Activated CD8-positive, alpha-beta memory T cell treated with anti-CD3 and anti-CD28 coated beads, Interleukin-2, amount 50 U/mL, for 24 hours (primary cell): ENCODE data around the gene DUSP1.
"Not testable (repeated sequence)": the region's sequence is repeated elsewhere in the genome, so short reads cannot be mapped to it uniquely, and the experiment has no call there.

Experiments used
- DNase-seq: peaks from one replicate; pipeline ENCODE4 v3.0.0-alpha.2; 2020; ENCODE audit errors: extremely low read depth

DUSP1 gene, protein sequence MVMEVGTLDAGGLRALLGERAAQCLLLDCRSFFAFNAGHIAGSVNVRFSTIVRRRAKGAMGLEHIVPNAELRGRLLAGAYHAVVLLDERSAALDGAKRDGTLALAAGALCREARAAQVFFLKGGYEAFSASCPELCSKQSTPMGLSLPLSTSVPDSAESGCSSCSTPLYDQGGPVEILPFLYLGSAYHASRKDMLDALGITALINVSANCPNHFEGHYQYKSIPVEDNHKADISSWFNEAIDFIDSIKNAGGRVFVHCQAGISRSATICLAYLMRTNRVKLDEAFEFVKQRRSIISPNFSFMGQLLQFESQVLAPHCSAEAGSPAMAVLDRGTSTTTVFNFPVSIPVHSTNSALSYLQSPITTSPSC

DNA sequence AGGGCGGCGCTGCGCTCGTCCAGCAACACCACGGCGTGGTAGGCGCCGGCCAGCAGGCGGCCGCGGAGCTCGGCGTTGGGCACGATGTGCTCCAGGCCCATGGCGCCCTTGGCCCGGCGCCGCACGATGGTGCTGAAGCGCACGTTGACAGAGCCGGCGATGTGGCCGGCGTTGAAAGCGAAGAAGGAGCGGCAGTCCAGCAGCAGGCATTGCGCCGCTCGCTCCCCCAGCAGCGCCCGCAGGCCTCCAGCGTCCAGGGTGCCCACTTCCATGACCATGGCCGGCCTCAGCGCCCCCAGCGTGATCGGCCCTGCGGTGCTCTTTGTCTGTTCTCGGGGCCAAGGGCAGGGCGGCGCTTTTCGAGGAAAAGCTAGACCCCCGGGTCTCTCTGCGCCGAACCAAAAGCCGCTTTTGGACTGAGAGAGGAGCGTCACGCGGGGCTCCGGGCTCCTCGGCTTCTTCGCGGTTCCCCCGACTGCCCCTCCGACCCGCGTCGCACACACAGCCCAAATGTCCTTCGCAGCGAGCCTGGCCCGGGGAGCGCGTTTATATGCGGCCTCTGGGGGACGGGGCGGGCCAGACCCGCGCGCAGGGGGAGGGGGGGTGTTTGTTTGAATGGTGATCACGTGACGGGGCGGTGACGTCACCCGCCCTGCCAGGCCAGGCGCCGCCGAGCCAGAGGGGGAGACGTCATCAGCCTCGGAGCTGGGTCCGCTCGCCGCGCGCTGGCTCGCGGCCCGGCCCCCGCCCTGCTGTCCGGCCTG lies at the start of gene DUSP1:
Gene DUSP1 (minus strand): TSS at position 521 of the 764 bp plus-strand sequence. CDS start 243 bp downstream, at position 278.
- peak; percentile 85 for DNase-seq

DNA sequence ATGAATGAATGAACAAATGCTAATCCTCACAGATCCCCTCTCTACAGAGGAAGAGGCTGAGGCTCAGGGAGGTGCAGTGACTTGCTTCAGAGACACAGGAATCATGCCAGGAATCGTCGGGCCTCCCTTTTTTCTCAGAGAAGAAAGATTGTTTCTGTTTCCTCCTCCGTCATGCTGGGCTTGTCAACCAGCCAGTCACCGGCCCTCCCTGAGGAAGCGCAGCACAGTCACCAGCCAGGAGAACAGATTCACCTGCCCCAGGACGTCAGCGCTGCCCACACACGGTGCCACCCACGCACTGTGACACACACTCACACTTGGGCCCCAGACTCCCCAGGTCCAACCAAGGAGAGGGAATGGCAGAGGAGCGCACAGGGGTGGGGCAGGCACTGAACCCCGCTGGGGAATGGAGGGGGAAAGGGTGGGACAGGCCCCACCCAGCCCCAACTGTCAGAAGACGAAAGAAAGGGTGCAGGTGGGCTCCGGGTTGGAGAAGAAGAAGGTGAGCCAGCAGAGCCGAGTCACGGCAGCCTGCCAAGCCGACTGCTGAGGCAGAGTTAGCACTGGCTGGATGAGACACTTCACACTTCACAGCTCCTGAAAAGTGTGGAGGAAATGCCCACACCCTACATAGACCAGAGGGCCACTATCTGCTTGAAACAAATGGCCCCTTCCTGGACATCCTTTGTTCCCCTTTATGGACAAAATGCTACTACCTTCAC lies 49.2 kb upstream of the DUSP1 start:
- no peak for DNase-seq

DNA sequence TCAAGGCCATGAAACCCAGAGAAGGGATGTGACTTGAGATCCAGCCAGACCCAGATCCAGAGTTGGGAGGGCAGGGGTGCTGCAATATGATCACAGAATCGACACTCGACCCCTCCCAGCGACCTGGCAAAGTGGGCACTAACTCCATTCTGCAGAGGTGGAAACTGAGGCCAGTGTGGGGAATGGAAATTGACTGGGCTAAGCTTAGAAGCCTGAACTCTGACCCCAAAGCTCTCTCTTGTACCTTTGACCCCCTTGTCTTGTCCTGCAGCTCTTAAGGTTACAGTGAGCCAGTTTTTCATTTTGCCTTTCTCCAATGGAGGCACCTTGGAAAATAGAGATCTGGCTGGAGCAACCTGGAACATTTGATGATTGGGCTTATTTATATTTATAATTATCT lies 48.6 kb upstream of the DUSP1 start:
- no peak for DNase-seq

DNA sequence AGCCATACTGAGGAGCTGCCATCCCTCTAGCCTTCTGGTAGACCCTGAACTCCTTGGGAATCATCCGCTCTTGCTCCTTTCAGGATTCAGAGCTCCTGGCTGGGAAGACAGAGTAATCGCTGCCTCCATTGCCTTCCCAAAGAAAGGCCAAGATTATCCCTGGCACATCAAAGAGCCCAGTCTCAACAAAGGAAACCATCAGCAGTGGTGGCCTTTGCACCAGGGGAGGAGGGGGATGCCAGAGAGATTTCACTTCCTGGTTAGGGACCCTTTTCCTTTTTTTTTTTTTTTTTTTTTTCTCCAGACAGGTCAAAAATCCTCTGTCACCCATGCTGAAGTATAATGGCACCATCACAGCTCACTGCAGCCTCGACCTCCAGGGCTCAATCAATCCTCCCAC lies 47.1 kb upstream of the DUSP1 start:
- DNase-seq = no peak

DNA sequence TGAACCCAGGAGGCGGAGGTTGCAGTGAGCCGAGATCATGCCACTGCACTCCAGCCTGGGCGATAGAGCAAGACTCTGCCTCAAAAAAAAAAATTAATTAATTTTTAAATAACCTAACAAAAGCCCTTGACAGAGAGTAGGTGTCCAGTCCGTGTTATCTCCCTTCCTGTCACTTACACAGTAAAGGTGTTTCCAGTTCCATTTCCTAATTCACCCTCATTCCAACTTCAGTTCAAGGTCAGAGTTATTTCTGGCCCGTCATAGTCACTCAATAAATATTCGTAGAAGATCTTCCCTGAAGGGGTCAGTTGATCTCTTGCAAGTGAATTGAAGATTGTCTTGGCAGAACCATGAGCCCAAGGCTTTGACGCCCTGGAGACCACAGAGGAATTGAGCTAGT lies 46.7 kb upstream of the DUSP1 start:
- DNase-seq = no peak

DNA sequence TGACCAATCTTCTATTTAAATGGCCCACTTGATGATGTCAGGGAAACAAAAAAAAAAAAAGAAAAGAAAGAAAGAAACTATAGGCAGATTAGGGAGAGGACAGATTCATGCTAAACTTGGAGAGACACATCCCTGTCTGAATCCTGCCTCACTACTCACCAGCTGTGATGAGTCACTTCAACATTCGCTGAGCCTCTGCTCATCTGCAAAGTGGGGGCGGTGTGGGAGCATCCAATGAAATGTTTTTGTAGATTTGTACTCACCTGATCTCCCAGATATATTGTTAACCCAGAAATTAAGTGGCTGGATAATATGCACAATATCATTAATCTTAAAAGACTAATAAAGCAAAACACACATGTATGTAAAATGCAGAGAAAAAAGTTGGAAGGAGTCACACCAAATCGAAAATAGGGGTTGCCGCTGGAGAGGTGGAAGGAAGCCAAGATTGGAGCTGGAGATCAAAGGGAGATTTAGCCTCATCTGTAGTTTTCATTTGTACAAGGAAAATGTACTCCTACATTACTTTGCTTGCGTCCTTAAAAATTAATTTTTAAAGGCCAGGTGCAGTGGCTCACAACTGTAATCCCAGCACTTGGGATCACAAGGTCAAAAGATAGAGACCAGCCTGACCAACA lies 46.0 kb upstream of the DUSP1 start:
- no peak for DNase-seq

DNA sequence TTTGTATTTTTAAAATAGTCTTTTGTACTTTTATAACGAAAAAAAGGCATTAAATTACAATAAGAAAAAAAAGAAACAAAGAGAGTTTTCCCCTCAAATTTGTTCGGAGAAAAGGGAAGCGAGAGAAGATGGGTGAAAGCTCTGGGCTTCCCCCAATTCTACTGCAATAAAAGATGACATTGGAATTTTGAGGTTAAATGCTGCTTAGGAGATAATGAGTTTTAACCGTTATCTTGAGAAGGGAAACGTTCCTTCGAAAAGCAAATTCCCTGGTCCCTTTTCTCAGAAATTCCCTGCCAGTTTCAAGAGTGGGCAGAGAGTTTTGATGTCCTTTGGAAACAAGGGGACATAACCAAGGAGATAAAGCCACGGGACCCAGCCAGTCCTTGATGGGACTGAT lies 44.6 kb upstream of the DUSP1 start:
- no peak for DNase-seq

DNA sequence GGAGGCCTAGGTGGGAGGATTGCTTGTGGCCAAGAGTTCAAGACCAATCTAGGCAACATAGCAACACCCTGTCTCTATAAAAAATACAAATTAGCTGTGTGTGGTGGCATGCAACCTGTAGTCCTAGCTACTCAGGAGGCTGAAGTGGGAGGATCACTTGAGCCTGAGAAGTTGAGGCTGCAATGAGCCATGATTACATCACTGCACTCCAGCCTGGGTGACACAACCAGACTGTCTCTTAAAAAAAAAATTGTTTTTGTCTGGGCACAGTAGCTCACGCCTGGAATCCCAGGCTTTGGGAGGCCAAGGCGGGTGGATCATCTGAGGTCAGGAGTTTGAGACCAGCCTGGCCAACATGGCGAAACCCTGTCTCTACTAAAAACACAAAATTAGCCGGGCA lies 40.0 kb upstream of the DUSP1 start:
- DNase-seq = not testable (repeated sequence)

DNA sequence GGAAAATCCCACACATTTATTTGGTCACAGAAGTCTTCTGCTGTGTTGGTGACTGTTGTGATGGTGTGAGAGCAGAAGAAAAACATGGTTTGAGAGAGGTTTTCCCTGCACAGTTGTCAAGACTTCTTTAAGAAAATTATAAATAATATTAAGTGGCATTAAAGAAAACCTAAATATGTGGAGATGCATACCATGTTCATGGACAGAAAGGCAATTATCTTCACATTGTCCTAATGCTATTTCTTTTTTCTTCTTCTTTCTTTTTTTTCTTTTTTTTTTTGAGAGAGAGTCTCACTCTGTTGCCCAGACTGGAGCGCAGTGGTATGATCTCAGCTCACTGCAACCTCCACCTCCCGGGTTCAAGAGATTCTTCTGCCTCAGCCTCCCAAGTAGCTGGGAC lies 38.8 kb upstream of the DUSP1 start:
- DNase-seq = no peak

DNA sequence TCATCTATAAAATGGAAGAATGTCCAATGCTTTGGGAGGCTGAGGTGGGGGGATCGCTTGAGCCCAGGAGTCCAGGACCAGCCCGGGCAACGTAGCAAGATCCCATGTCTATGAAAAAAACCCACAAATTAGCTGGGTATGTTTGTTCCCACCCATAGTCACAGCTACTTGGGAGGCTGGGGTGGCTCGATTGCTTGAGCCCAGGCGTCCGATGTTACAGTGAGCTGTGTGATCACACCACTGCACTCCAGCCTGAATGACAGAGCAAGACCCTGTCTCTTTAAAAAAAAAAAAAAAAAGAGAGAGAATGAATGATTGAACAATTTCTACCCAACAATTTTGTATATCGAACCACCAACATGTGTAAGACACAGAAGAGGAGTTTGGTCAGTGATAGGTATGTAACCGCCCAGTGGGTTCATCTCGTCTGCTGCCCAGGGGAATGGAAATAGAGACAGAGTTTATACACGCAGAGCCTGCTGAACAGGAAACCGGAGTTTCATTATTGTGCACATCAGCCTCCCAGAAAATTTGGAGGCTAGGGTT lies 36.8 kb upstream of the DUSP1 start:
- no peak for DNase-seq

DNA sequence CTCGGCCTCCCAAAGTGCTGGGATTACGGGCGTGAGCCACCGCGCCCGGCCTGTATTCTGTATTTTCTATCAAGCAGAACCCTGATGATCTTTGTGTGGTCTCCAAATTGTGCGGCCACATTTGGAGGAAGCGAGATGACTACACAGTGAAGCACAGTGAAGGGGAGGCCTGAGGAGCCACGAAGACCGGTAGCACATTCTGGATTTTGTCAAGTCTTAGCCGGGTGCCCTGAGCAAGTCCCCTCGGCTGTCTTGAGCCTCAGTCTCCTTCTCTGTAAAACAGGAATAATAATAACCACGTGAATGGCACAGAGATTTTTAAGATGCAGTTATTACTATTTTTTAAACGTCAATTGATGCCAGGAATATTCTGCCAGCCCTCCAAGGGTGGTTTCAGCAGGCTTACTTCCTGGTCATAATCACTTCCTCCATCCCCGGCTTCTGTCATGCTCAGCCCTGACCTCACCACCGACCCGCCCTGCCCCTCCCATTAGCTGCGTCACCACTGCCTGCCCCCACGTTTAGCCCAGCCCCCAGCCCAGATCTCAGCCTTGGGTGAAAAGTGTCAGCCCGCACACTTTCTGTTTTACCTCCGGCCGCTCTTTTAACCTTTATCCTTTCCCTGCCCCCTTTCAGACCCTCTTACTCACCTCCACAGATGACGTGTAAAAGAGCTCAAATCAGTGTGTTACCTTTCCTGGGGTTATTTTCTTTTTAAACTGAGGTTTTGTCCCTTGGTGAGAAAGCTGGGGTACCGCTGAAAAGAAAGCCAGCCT lies 36.1 kb upstream of the DUSP1 start:
- DNase-seq = peak; percentile 80

DNA sequence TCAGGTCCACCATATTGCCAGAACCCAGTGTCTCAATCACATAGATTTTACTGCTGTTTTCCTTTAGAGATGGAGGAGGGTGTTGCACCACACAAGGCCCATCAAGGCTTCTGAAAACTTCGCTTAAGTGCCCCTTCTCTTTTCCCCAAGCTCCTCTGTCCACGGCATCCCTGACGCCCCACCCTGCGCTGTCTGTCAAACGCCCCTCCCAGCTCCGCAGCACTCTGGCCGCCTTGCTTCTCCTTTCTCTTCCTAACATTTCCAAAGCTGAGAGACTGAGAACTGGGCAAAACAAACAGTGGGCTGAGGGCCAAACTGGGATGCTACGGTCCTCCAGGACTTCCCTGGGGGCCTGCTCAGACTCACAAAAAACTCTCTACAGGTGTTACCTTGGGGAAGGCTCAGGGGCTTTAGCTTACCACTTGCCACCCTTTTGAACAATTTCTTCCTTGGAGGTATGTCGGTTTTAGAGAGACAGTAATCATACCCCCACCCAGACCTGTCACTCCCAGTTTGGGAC lies 34.8 kb upstream of the DUSP1 start:
- no peak for DNase-seq

DNA sequence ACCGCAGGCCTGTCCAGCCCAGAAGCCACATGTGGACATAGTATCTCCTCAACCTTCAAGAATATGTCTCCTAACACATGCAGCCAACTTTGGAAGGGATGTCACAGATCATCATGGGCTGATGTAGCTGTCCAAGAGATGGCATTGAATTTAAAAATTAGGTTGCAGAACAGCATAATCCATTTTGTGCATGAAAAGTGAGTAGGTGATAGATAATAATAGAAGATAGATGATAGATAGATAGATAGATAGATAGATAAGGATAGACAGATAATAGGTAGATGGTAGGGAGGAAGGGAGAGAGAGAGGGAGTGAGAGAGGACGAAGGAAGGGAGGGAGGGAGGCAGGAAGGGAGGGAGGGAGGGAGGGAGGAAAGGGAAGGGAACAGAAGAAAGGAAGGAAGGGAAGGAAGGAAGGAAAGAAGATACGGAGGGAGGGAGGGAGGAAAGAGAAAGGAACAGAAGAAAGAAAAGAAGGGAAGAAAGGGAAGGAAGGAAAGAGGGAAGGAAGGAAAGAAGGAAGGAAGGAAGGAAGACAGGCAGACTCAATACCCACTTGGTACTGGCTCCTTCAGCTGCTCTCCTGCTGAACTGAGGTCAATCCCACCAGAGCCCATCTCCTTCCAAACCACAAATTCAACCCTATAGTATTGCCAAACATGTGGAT lies 34.2 kb upstream of the DUSP1 start:
- no peak for DNase-seq

DNA sequence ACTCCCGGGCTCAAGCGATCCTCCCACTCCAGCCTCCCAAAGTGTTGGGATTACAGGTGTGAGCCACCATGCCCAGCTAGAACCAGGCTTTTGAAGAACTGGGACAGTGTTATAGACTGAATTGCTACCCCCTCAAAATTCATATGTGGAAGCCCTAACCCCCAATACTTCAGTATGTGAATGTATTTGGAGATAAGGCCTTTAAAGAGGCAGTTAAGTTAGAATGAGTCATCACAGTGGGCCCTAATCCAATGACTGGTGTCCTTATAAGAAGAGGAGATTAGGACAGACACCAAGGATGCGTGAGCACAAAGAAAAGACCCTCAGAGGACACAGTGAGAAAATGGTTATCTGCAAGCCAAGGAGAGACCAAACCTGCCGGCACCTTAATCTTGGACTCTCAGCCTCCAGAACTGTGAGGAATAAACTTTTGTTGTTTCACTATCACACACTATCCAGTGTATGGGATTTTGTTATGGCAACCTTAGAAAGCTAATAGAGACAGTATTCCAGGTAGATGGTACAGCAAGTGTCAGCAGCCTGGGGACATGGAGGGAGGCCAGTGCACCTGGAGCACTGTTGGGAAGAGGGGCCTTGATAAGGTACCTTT lies 31.7 kb upstream of the DUSP1 start:
- no peak for DNase-seq

DNA sequence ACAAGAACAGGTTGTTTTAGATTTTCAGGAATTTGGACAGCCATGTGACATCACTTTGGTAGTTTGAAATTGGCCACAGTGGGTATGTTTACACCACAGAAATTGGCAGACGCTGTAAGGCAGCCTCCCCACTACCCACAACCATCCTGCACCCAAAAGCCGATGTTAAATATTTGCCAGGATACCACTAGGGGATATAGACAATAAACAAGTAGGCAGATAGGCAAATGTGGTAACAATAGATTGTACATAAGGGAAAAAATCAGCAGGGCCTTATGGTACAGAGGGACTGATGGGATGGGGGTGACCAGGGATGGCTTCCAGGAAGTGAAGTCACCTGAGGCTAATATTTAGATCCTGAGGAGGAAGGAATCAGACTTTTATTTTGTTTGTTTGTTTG lies 31.1 kb upstream of the DUSP1 start:
- no peak for DNase-seq

DNA sequence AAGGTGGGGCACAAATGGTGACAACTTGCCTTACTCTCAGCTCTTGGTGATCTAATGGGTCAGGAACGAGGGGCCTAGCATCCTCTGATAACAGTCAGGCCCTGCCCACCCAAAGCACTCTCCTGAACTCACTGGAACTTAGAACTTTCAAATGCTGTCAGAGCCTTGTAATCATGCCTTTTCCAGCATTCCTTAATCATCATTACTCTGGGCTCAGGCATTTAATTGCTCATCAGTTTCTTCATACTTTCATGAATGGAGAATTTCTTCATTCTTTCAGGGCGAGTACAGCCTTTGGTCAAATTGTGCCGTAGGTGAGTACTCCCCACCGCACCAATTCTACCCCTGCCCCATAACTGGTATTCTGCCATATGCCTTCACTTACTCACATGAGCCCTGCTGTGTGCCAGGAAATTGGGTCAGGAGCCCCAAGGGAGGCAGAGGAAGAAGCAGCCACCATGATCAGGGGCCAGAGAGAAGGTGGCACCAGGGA lies 30.2 kb upstream of the DUSP1 start:
- DNase-seq = no peak

DNA sequence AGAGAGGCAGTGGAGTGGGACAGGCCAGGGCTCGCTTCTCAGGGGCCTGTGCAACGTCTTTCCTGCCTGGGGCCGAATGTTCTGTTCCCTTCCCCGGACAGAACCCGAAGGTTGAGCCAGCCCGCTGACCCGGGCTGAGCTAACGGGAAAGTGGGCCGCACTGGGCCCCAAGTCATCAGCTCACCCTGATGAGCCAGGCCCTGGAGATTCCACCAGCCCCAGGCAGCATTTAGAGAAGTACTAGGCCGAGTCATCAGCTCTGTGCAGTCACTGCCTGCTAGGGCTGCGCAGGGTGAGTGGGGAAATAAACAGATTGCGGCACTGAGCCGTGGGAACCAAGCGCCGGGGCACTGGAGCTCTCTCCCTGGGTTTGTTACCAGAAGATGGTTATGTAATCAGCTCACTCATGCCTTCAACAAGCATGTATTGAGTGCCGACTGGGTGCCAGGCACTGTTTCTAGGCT lies 29.1 kb upstream of the DUSP1 start:
- DNase-seq = no peak

DNA sequence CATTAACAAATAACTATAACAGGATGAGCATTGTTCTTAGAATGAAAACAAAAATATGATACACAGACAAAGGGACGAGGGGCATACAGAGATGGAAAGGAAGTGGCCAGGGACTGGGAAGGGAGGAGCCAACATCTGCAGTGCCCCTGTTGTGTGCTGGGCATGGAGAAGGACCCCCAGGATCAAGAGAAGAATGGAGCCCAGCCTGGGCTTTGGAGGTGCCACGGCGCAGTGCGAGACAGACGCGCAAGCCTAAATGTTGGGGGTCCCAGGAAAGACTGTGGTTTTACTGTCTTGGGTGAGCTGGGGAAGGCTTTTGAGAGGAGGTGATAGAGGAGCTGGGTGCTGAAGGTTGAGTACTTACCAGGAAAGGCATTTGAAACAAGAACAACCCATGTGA lies 28.4 kb upstream of the DUSP1 start:
- DNase-seq = no peak

DNA sequence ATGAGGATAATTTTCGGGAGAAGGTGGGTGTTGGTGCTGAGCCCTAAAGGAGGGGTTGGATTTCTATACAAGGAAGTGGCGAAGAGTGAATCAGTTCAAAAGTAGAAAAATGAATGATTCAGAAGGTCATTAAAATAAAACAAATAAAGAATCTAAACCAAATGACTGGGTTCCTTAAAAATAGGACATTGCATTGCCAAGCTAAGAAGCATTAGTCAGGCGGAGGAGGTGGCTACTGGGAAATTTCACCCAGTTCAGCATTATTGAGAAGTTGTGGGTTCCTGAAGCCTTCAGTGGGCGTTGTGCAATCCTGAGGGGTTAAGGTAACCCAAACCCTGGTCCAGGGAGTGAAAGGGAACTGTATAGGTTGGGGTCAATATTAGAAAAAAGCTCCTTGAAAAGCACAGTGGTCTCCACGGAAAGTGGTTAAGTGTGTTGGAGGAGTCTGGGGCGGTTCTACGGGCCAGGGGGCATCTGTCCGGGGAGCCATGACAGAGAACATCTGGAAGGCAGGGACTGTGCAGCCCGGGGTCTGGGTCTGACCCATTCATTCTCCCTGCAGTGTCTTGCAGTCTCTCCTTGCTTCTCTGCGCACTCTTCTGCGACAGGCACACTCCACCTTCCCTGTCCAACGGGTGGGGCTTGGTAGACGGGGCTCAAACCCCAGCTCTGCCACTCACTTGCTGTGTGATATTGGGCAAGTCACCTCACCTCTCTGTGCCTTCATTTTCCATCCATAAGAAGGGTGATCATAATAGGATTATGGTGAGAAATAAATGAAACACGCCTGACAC lies 27.6 kb upstream of the DUSP1 start:
- DNase-seq = no peak
